Left hindlimb (tissue), 1 donor: ENCODE data around the gene MSH6.
"Not testable (repeated sequence)": the region's sequence is repeated elsewhere in the genome, so short reads cannot be mapped to it uniquely, and the experiment has no call there.

Experiments
- DNase-seq: peaks from one replicate; pipeline ENCODE4 v3.0.0-alpha.2; 2018

Gene MSH6

GRCh38 chr2:47844162-47844561, 61.2 kb downstream of the MSH6 start:
- DNase-seq, result no peak

- DNase-seq, result no peak
Observed at GRCh38 chr2:47849368-47849767, 66.4 kb downstream of the MSH6 start.

GRCh38 chr2:47850198-47850597, 67.3 kb downstream of the MSH6 start:
- DNase-seq, result no peak

GRCh38 chr2:47853067-47853777, 70.3 kb downstream of the MSH6 start:
- not testable (repeated sequence) for DNase-seq
